GM12878 (cell line): ENCODE measurements around the gene EMP1. TPM values are rescaled to one million over a fixed set of nuclear protein-coding genes. Genes with fewer than 3 reads are reported as not detected.

Source experiments
- ATAC-seq: fragments of 200-7000 bp; cut with Tn5 transposase; 3 replicates; pipeline ENCODE4 v1.9.1; 2020; ENCODE audit warnings: mild to moderate bottlenecking, moderate library complexity
- BruUV-seq: library from RNA; stranded (reverse); fragments of 400-500 nt; replicated peaks from 2 replicates; lab custom pipeline; 2021; lab: Mats Ljungman, UMichigan
- CTCF ChIA-PET: fragments of 300-600 bp; sonication (Branson Sonifier 250); formaldehyde crosslinking; extraction: SDS; loops from one replicate; lab custom pipeline; 2021; ENCODE audit warnings: inconsistent platforms; lab: Yijun Ruan, JAX
- POLR2A ChIA-PET: fragments of 350-600 bp; formaldehyde crosslinking; extraction: SDS; loops from one replicate; lab custom pipeline; 2021; ENCODE audit warnings: inconsistent platforms; lab: Charles Lee
- RAD21 ChIA-PET: fragments of 300-600 bp; sonication (Branson Sonifier 250); formaldehyde crosslinking; loops from one replicate; lab custom pipeline; 2023; ENCODE audit warnings: antibody characterized with exemption; ENCODE audit not compliant: unreplicated experiment; lab: Charles Lee
- SMC1A ChIA-PET: fragments of 300-600 bp; sonication (Branson Sonifier 250); formaldehyde crosslinking; loops from one replicate; lab custom pipeline; 2023; ENCODE audit not compliant: unreplicated experiment, uncharacterized antibody; lab: Charles Lee
- DNase-seq: peaks from one replicate; pipeline ENCODE4 v3.0.0-alpha.2; 2011; ENCODE audit warnings: low read depth, low spot score
- FAIRE-seq: peaks from 3 replicates; lab custom pipeline; 2011; peaks lifted over from hg19 to GRCh38; lab: Jason Lieb, UNC
- H2AFZ ChIP-seq: 2 replicates; pipeline ENCODE4 v1.6.0; 2011; ENCODE audit warnings: low read depth, low read length, control low read depth; ENCODE audit not compliant: control insufficient read depth
- H3K27ac ChIP-seq: 2 replicates; pipeline ENCODE4 v1.5.1; 2011; ENCODE audit warnings: control low read depth; ENCODE audit not compliant: control insufficient read depth, insufficient read depth
- H3K27me3 ChIP-seq, 2 experiments: replicated peaks in 1 of 2; 2 replicates each; pipeline versions ENCODE4 v1.6.0 to v1.6.1; 2011; ENCODE audit warnings: low read length in 1 of 2; ENCODE audit not compliant: control insufficient read depth in 2 of 2, insufficient read depth in 2 of 2
- H3K36me3 ChIP-seq, 2 experiments: 2 replicates each; pipeline ENCODE4 v1.5.1; 2011; ENCODE audit warnings: low read length in 1 of 2; ENCODE audit not compliant: control insufficient read depth in 2 of 2, insufficient read depth in 2 of 2
- H3K4me1 ChIP-seq: 2 replicates; pipeline ENCODE4 v1.6.1; 2011; ENCODE audit warnings: mild to moderate bottlenecking, low read length, moderate library complexity, mixed read lengths; ENCODE audit not compliant: control insufficient read depth, insufficient read depth
- H3K4me2 ChIP-seq: 2 replicates; pipeline ENCODE4 v1.6.0; 2011; ENCODE audit warnings: control low read depth; ENCODE audit not compliant: control insufficient read depth, insufficient read depth
- H3K4me3 ChIP-seq: fragments of 200-600 bp; sonication (generic); 2 replicates; pipeline ENCODE4 v1.5.1; 2016
- H3K79me2 ChIP-seq: 2 replicates; pipeline ENCODE4 v1.6.0; 2011; ENCODE audit warnings: low read length; ENCODE audit not compliant: control insufficient read depth, insufficient read depth
- H3K9ac ChIP-seq: 2 replicates; pipeline ENCODE4 v1.8.0; 2011; ENCODE audit warnings: low read length, control low read depth, mixed read lengths; ENCODE audit not compliant: control insufficient read depth, insufficient read depth
- H3K9me3 ChIP-seq: replicated peaks from 3 replicates; pipeline ENCODE4 v1.5.1; 2011; ENCODE audit warnings: mild to moderate bottlenecking, low read length; ENCODE audit not compliant: control insufficient read depth, insufficient read depth
- H4K20me1 ChIP-seq: 2 replicates; pipeline ENCODE4 v1.6.0; 2011; ENCODE audit not compliant: control insufficient read depth, insufficient read depth
- BCLAF1 ChIP-seq: fragments of 450-650 bp; IDR thresholded peaks from 2 replicates; pipeline ENCODE4 v1.6.1; 2017; ENCODE audit warnings: antibody characterized with exemption, mild to moderate bottlenecking, moderate library complexity
- IKZF2 ChIP-seq, 2 experiments: fragments of 450-650 bp; IDR thresholded peaks; 2 replicates each; pipeline ENCODE4 v1.6.1; 2017; ENCODE audit warnings: mild to moderate bottlenecking in 2 of 2, moderate library complexity in 2 of 2
- MTA2 ChIP-seq: fragments of 450-650 bp; IDR thresholded peaks from 2 replicates; pipeline ENCODE4 v1.6.1; 2016; ENCODE audit warnings: low read depth, mild to moderate bottlenecking, moderate library complexity
- NFYA ChIP-seq: IDR thresholded peaks from 2 replicates; pipeline ENCODE4 v1.6.1; 2011; ENCODE audit warnings: low read depth, mild to moderate bottlenecking, low read length, improper control_type of control experiment, borderline replicate concordance
- PAX8 ChIP-seq: fragments of 450-650 bp; IDR thresholded peaks from 2 replicates; pipeline ENCODE4 v1.6.1; 2017; ENCODE audit warnings: mild to moderate bottlenecking, moderate library complexity
- POU2F2 ChIP-seq: IDR thresholded peaks from 3 replicates; pipeline ENCODE4 v1.6.1; 2011; ENCODE audit warnings: low read depth, mild to moderate bottlenecking, low read length, borderline replicate concordance
- RAD51 ChIP-seq: fragments of 450-650 bp; IDR thresholded peaks from 2 replicates; pipeline ENCODE4 v1.6.1; 2016; ENCODE audit warnings: moderate library complexity, mild to moderate bottlenecking, inconsistent platforms
- TARDBP ChIP-seq: IDR thresholded peaks from 2 replicates; pipeline ENCODE4 v1.6.1; 2016; ENCODE audit warnings: borderline replicate concordance
- WGBS: methylation state at CpG from one replicate; pipeline ENCODE4 v1.1.6; 2016; ENCODE audit warnings: low lambda C conversion rate; ENCODE audit not compliant: insufficient replicate concordance, insufficient coverage; ENCODE audit errors: missing lambda C conversion rate; 5-methylcytosine and 5-hydroxymethylcytosine counted together
- in situ Hi-C: fragments of 300-500 bp; cut with MboI; formaldehyde crosslinking; loops from 9 replicates; pipeline ENCODE4 v1.14.3; 2018; ENCODE audit warnings: mixed read lengths
- intact Hi-C: fragments of 100-400 bp; cut with micrococcal nuclease; formaldehyde crosslinking; loops from one replicate; pipeline ENCODE4 v1.14.2; 2022; ENCODE audit not compliant: unreplicated experiment
- polyA plus RNA-seq, 11 experiments: library from polyadenylated mRNA; depleted of rRNA in 4 of 11; unstranded in 6 of 11; stranded (reverse) in 5 of 11; fragments of >200 nt; fragmentation: Nextera tagmentation in 4 of 11; fragmentation: Illumina TruSeq in 1 of 11; extraction: Ambion mirVana in 4 of 11; extraction: Trizol in 1 of 11; gene quantifications; 1 replicate in 1 of 11; 2 replicates in 10 of 11; pipeline versions ENCODE4 v1.2.1 to v1.2.3, GENCODE V29; 2011 to 2016; ENCODE audit warnings: inconsistent platforms in 2 of 11, missing spikeins in 2 of 11, low read depth in 1 of 11
- total RNA-seq, 4 experiments: library from RNA; depleted of rRNA in 3 of 4; stranded (reverse); fragments of >200 nt in 3 of 4; fragmentation: Illumina TruSeq in 1 of 4; extraction: Trizol in 1 of 4; gene quantifications; 2 replicates each; pipeline versions ENCODE4 v1.2.1 to v1.2.3, GENCODE V29; 2013 to 2021

The EMP1 gene
- total and polyA plus RNA-seq, 10 of the 15 experiments (the other 5 are each of a cell fraction or from before 2014, with no cell fraction given) = 0.09 to 0.90 (median 0.25) TPM; not detected in 1

- intact Hi-C loops = no loop called here
- no peak for TF ChIP-seq POU2F2
- ChIA-PET SMC1A (no interaction called here), POLR2A (no interaction called here), RAD21 (no interaction called here), CTCF (no interaction called here)
- H3K4me2 ChIP-seq = no peak overlapping the region
- BruUV-seq = no TSS peak
- 25% methylated on average over 1 of the region's 1 CpG for WGBS
- no peak overlapping the region for H3K27ac ChIP-seq
- no peaks in the 10 kb centered on the region for H3K4me1 ChIP-seq
- in situ Hi-C loops = no loop called here
- no peak overlapping the region for H2AFZ ChIP-seq
- ATAC-seq (no peak), FAIRE-seq (no peak), DNase-seq (no peak)
- H4K20me1 ChIP-seq = no peaks in the 10 kb centered on the region
- H3K9me3 ChIP-seq = no peaks in the 10 kb centered on the region
- no peaks in the 10 kb centered on the region for H3K36me3 ChIP-seq
- H3K9ac ChIP-seq = no peak overlapping the region
- no peaks in the 10 kb centered on the region for H3K79me2 ChIP-seq
- H3K27me3 ChIP-seq = peaks cover 0 to 1% of the 10 kb centered on the region in 2 experiments; a peak in 1 of 4 replicates
- H3K4me3 ChIP-seq = no peak overlapping the region
Measured at GRCh38 chr12:13243516-13244070, 47.1 kb downstream of the EMP1 start.

- H3K36me3 ChIP-seq = no peaks in the 10 kb centered on the region
- no peak for ATAC-seq
- ChIA-PET RAD21 (no interaction called here), POLR2A (no interaction called here), SMC1A (no interaction called here), CTCF (interaction anchor here (3.0 kb wide), 1 partner anchor 9 kb away, joined by 23 read pairs; no protein-coding TSS in a partner anchor)
- no peak overlapping the region for H3K9ac ChIP-seq
- H3K4me2 ChIP-seq = no peak overlapping the region
- no peak overlapping the region for H3K27ac ChIP-seq
- intact Hi-C loops (no loop called here), in situ Hi-C loops (no loop called here)
- H3K4me3 ChIP-seq = no peak overlapping the region
- no peaks in the 10 kb centered on the region for H3K79me2 ChIP-seq
- H3K4me1 ChIP-seq = no peaks in the 10 kb centered on the region
- WGBS = 19% methylated on average over 3 of the region's 3 CpGs
- H2AFZ ChIP-seq = no peak overlapping the region
- H3K27me3 ChIP-seq = peaks cover 1 to 5% of the 10 kb centered on the region in 2 experiments; a peak in 1 of 4 replicates
- no TSS peak for BruUV-seq
- H4K20me1 ChIP-seq = no peaks in the 10 kb centered on the region
- H3K9me3 ChIP-seq = no peaks in the 10 kb centered on the region
- no peak for DNase-seq
- TF ChIP-seq IKZF2 (IDR thresholded peaks at IDR 0.05) (no peak), MTA2 (no peak), RAD51 (no peak), TARDBP (no peak), PAX8 (no peak), BCLAF1 (no peak), NFYA (no peak)
- FAIRE-seq = no peak
Measured at GRCh38 chr12:13247596-13247995, 51.1 kb downstream of the EMP1 start.
